ENCODE results near the gene FTCDNL1. TPM values are rescaled to one million over a fixed set of nuclear protein-coding genes. Genes with fewer than 3 reads are reported as not detected.

FTCDNL1 gene
- total RNA-seq, 8 experiments from 2014 or later = 0.75 to 3.7 (median 2.1) TPM

DNA sequence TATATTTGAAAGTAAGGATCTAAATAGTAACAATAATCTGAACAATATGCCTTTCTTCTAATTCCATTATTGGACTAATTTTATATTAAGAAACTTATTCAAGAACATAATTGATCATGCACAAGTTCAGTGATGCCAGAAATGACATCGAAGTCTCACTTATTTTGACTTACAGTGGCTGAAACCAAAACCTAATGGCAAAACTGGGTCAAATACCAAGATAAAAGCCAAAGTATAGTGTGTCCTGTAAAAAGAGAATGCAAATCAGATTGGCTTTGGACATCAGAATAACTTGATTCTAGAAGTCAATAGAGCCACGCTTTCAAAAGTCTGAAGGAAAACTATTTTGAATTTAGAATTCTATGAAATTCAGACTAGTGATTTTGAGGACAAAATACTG lies 137.2 kb downstream of the FTCDNL1 start:
- 10 to 100% (median 45%) methylated on average over 1 to 2 of the region's 2 CpGs for WGBS, 10 experiments
- ATAC-seq (replicated peaks in 6 of 8) = no peak
- in situ Hi-C loops (cut with MboI; ENCODE audit: low pct_unique_long_range_greater_than_20kb in 2 of 9, low sequenced_read_pairs in 9 of 9, unreplicated experiment in 9 of 9) = no loop called here
- H3K4me3 ChIP-seq = no peak overlapping the region
- no peak overlapping the region for H3K27ac ChIP-seq
- H3K4me1 ChIP-seq (replicated peaks in 1 of 2) = peaks cover 8 to 15% of the 10 kb centered on the region in 2 donors

DNA sequence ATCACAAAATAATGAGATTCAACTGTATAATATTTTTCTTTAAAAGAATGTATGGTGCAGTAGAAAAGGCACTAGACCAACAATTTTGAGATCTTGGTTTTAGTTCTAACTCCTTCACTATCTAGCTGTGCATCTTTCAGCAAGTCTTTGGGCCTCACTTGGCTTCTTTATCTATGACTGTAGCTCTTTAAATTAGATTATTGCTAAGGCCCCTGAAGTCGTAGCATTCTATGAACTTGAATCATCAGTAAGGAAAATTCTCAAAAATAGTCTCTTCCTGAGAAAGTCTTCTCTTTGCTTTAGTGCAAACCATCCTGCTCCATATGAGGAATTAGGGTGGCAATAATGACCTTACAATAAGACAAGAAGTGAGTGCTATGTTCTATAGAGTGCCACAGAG lies 140.4 kb downstream of the FTCDNL1 start:
- Histone ChIP-seq H3K4me3 (no peak overlapping the region), H3K27ac (no peak overlapping the region), H3K4me1 (replicated peaks in 1 of 2) (no peaks in the 10 kb centered on the region)
- in situ Hi-C loops (cut with MboI; ENCODE audit: low pct_unique_long_range_greater_than_20kb in 2 of 9, low sequenced_read_pairs in 9 of 9, unreplicated experiment in 9 of 9) = no loop called here
- 0 to 92% (median 50%) methylated on average over 1 of the region's 1 CpG; no CpG with 5 or more reads in 1 of the 10 experiments for WGBS, 10 experiments
- ATAC-seq (replicated peaks in 6 of 8) = no peak

Other genes with a start within 250 kb of the FTCDNL1 start
- gene C2orf69, start 60.1 kb upstream of the FTCDNL1 start, total RNA-seq = 10 to 100 TPM in 6 of 8 experiments, 1 to 10 TPM in 2; 8.3 to 17.8 (median 11.7) TPM
- 10 to 100 TPM in 2 of 8 experiments, 1 to 10 TPM in 6; 6.7 to 18.8 (median 9.0) TPM for gene TYW5, start 104.3 kb upstream of the FTCDNL1 start, total RNA-seq
- gene MAIP1, start 104.4 kb upstream of the FTCDNL1 start, total RNA-seq = 10 to 100 TPM; 15.1 to 35.5 (median 23.8) TPM